A673 (cell line): ENCODE data around the gene HIVEP1. TPM values are rescaled to one million over a fixed set of nuclear protein-coding genes. Genes with fewer than 3 reads are reported as not detected.

ENCODE experiments used
- BruUV-seq: library from RNA; stranded (reverse); fragments of 400-500 nt; replicated peaks from 2 replicates; lab custom pipeline; 2021; lab: Mats Ljungman, UMichigan
- CTCF ChIA-PET: fragments of 300-600 bp; sonication (Branson Sonifier 250); formaldehyde crosslinking; loops from one replicate; lab custom pipeline; 2022; ENCODE audit warnings: antibody characterized with exemption; lab: Charles Lee
- POLR2A ChIA-PET: fragments of 300-600 bp; sonication (Branson Sonifier 250); formaldehyde crosslinking; loops from one replicate; lab custom pipeline; 2022; ENCODE audit warnings: antibody characterized with exemption; ENCODE audit not compliant: low non-redundant PET; lab: Charles Lee
- DNase-seq: peaks from one replicate; pipeline ENCODE4 v3.0.0-alpha.2; 2015; ENCODE audit warnings: low spot score
- H3K27ac ChIP-seq: fragments of 200-600 bp; sonication (generic); 2 replicates; pipeline ENCODE4 v1.5.1; 2016; ENCODE audit warnings: mixed run types, low read depth, mild to moderate bottlenecking, mixed read lengths, antibody characterized with exemption, low read length; ENCODE audit not compliant: poor library complexity, severe bottlenecking
- H3K27me3 ChIP-seq: fragments of 200-600 bp; sonication (generic); replicated peaks from 2 replicates; pipeline ENCODE4 v1.6.1; 2017; ENCODE audit warnings: mixed run types, low read depth, mild to moderate bottlenecking, mixed read lengths, antibody characterized with exemption, low read length; ENCODE audit not compliant: insufficient read depth, poor library complexity
- H3K36me3 ChIP-seq: fragments of 200-600 bp; sonication (generic); 2 replicates; pipeline ENCODE4 v1.6.1; 2016; ENCODE audit warnings: mixed run types, mild to moderate bottlenecking, mixed read lengths, antibody characterized with exemption, low read length; ENCODE audit not compliant: insufficient read depth, poor library complexity, severe bottlenecking
- H3K4me1 ChIP-seq: fragments of 200-600 bp; sonication (generic); 2 replicates; pipeline ENCODE4 v1.6.1; 2017; ENCODE audit warnings: mixed run types, mild to moderate bottlenecking, mixed read lengths, antibody characterized with exemption, low read length; ENCODE audit not compliant: insufficient read depth, poor library complexity, severe bottlenecking
- H3K4me3 ChIP-seq: fragments of 200-600 bp; sonication (generic); 2 replicates; pipeline ENCODE4 v1.5.1; 2016; ENCODE audit warnings: low read depth, mixed run types, mild to moderate bottlenecking, mixed read lengths, low read length; ENCODE audit not compliant: poor library complexity, severe bottlenecking
- H3K9me3 ChIP-seq: fragments of 200-600 bp; sonication (generic); 2 replicates; pipeline ENCODE4 v1.6.1; 2016; ENCODE audit warnings: mixed run types, low read depth, mild to moderate bottlenecking, mixed read lengths, antibody characterized with exemption, low read length; ENCODE audit not compliant: poor library complexity, severe bottlenecking
- EZH2 ChIP-seq: fragments of 200-600 bp; sonication (generic); IDR thresholded peaks from 2 replicates; pipeline ENCODE4 v1.6.1; 2017; ENCODE audit warnings: borderline replicate concordance, low read depth, mild to moderate bottlenecking, mixed read lengths, antibody characterized with exemption, low read length; ENCODE audit not compliant: poor library complexity, severe bottlenecking
- intact Hi-C: fragments of 100-400 bp; cut with micrococcal nuclease; formaldehyde crosslinking; loops from one replicate; pipeline ENCODE4 v1.10.0; 2022; ENCODE audit not compliant: unreplicated experiment
- total RNA-seq: library from RNA; stranded (reverse); gene quantifications from 2 replicates; pipeline ENCODE4 v1.2.3, GENCODE V29; 2021
- TF ChIP-seq, protein P1 (sequence below): fragments of 300-800, 200-600 bp; sonication (generic); conservative IDR thresholded peaks from 2 replicates; pipeline ENCODE4 v1.5.1; 2017; ENCODE audit warnings: low read depth, mild to moderate bottlenecking, antibody characterized with exemption, low read length, moderate library complexity, mixed read lengths

Gene HIVEP1
- total RNA-seq, 1 experiment from 2014 or later = 21.5 TPM

DNA sequence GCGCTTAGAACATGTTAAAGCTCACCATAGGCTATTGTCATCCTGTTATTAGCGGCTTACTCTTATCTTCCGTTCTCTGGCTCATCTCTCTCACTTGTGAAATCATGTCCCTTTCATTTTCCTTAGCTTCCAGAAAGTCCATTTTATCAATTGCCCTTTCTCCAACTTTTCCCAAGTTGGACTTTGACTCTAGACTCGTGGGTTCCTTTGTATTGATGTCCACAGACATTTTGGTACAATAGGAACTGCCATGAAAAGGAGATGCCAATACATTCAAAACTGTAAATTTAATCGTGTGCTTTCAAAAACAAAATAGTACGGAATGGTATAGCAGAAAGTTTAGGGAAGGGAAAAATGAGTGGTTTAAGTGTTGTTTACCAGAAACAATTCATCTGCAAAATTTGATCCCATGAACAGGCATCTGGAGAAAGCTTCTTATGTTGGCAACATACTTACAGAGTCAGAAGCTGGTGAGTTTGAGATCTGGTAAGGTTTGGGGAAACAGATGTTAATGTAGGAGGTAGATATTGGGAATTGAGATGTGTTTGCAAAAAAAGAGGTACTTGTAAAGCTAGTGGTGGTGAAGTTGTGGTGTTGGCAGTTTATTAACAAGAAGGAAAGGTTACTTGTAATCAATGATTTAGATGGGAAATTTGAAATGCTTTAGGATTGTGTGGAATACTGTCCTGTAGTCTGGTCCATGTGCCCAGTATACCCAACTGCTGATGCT, 10.2 kb upstream of the HIVEP1 start:
- CTCF ChIA-PET = no interaction called here
- Histone ChIP-seq H3K4me3 (no peak overlapping the region), H3K4me1 (no peaks in the 10 kb centered on the region), H3K9me3 (no peaks in the 10 kb centered on the region), H3K27ac (no peak overlapping the region), H3K36me3 (no peaks in the 10 kb centered on the region), H3K27me3 (no peaks in the 10 kb centered on the region)
- POLR2A ChIA-PET = no interaction called here
- no TSS peak for BruUV-seq
- intact Hi-C loops = no loop called here
- no peak for TF ChIP-seq EZH2
- TF ChIP-seq, protein P1, sequence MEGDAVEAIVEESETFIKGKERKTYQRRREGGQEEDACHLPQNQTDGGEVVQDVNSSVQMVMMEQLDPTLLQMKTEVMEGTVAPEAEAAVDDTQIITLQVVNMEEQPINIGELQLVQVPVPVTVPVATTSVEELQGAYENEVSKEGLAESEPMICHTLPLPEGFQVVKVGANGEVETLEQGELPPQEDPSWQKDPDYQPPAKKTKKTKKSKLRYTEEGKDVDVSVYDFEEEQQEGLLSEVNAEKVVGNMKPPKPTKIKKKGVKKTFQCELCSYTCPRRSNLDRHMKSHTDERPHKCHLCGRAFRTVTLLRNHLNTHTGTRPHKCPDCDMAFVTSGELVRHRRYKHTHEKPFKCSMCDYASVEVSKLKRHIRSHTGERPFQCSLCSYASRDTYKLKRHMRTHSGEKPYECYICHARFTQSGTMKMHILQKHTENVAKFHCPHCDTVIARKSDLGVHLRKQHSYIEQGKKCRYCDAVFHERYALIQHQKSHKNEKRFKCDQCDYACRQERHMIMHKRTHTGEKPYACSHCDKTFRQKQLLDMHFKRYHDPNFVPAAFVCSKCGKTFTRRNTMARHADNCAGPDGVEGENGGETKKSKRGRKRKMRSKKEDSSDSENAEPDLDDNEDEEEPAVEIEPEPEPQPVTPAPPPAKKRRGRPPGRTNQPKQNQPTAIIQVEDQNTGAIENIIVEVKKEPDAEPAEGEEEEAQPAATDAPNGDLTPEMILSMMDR = no peak
- no peak for DNase-seq

DNA sequence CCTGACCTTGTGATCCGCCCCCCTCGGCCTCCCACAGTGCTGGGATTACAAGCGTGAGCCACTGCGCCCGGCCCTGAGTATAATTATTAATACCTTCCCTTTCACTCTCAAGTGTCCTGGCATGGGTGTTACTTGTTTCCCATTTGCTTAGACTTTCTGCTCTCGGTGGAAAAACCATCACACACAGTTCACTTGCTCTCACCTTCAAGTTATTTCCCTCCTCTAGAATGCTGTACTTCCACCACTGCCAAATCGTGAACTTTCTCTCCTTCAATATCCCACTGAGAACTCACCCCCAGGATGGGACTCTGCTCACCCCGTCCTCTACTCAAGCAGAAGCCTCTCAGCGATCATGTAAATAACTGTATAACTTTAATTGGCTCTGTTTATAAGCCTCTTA, 4.6 kb upstream of the HIVEP1 start:
- Histone ChIP-seq H3K27me3 (no peaks in the 10 kb centered on the region), H3K27ac (no peak overlapping the region), H3K36me3 (no peaks in the 10 kb centered on the region), H3K4me1 (peaks cover 10% of the 10 kb centered on the region), H3K9me3 (no peaks in the 10 kb centered on the region), H3K4me3 (no peak overlapping the region)
- CTCF ChIA-PET = no interaction called here
- BruUV-seq = no TSS peak
- intact Hi-C loops = no loop called here
- POLR2A ChIA-PET = no interaction called here
- TF ChIP-seq EZH2 = no peak
- TF ChIP-seq, protein P1 = no peak
- no peak for DNase-seq

- Histone ChIP-seq H3K27me3 (no peaks in the 10 kb centered on the region), H3K36me3 (no peaks in the 10 kb centered on the region), H3K4me3 (peak overlapping the region; percentile 82), H3K9me3 (no peaks in the 10 kb centered on the region), H3K4me1 (peaks cover 10% of the 10 kb centered on the region), H3K27ac (no peak overlapping the region)
- intact Hi-C loops = no loop called here
- POLR2A ChIA-PET = no interaction called here
- no peak for TF ChIP-seq EZH2
- TF ChIP-seq, protein P1 = no peak
- CTCF ChIA-PET = no interaction called here
- no TSS peak for BruUV-seq
- no peak for DNase-seq
Measured at GRCh38 chr6:12007887-12008286, 4.2 kb upstream of the HIVEP1 start.
